Loucy (cell line): ENCODE measurements around the gene HOXD4.

ENCODE experiments used
- CTCF ChIP-seq: fragments of 200-600 bp; sonication (generic); conservative IDR thresholded peaks from 2 replicates; pipeline ENCODE4 v1.5.1; 2014; ENCODE audit warnings: mild to moderate bottlenecking, antibody characterized with exemption, low read length
- EZH2phosphoT487 ChIP-seq: fragments of 200-600 bp; IDR thresholded peaks from 2 replicates; pipeline ENCODE4 v1.6.1; 2018; ENCODE audit warnings: antibody characterized with exemption, mild to moderate bottlenecking, moderate library complexity, borderline replicate concordance

- no peak for TF ChIP-seq CTCF
- no peak for TF ChIP-seq EZH2phosphoT487
These were observed 12.3 kb downstream of the HOXD4 start for GRCh38 chr2:176163672-176164056.
